GM21447 (cell line): Measurements from ENCODE around the gene JARID2.

ENCODE experiments used
- ATAC-seq: cut with Tn5 transposase; IDR thresholded peaks from one replicate; pipeline ENCODE4 v1.9.1; 2021; ENCODE audit not compliant: unreplicated experiment

Gene JARID2

GRCh38 chr6:15393605-15394004 is 147.7 kb downstream of the JARID2 start:
- no peak for ATAC-seq

- no peak for ATAC-seq
Measured at GRCh38 chr6:15395087-15395486, 149.2 kb downstream of the JARID2 start.

- ATAC-seq, result no peak
Measured at GRCh38 chr6:15396808-15397207, 150.9 kb downstream of the JARID2 start.

DNA sequence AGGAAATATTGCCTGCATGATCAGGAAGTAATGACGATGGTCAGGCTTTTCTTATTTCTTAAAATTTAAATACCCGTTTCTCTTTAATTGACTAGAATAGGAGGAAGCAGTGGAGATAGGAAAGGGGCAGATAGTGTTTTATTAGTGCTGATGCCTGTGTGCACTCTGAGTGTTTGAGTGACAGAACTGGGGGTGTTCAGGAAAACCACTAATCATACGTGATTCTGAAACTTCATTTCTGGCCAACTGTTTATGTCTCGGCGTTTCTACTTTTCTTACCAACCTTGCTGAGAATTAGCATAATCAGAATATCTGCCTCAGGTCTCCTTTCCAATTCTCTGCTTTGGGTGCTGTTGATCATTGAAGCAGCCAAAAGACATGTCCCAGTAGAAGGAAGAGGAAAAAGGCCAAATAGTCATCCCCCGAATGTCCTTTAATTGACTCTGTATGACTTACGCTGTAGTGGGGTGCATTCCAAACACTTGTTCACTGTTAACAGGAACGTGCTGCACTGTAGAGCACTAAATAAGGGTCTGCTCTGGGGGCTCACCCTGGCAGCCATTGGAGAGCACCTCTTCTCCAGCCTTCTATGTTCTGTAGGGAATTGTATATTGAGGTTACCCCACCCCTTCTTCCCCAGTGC is 152.9 kb downstream of the JARID2 start:
- ATAC-seq, result no peak

DNA sequence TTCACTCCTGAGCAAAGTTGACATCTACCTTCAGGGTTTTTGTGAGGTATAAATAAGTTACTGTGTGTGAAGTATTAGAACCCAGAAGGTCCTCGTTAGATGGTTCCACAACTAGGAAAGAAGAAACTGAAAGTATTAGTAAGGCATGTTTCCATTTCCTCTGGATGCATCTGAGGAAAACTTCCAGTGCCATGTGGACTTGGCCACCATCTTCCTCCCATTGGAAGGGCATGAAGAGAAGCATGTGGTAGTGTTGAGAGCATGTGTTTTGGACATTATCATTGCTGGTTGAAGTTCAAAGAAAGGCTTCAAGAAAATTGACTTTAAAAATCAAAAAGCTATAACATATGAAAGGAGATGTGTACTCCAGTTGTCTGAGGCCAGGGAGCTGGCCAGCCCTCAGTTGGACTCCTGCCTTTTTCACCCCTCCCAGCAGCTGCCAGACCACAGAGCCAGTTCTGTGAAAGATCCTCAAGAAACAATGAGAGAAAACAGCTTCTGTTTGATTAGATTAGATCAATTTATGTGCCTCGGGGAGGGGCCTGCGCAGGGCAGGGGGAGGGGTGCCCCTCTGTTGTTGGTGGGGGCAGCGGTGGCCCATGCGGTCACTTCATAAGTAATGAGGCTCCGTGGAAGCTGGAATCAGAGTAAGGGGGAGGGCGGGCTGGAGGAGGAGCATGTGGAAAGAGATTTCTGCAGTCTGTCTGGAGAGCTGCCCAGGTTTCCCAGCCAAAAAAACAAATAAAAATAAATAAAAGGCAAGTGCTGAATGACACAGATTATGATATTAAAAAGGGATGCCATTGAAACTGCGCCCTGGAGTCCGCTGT is 154.0 kb downstream of the JARID2 start:
- no peak for ATAC-seq

DNA sequence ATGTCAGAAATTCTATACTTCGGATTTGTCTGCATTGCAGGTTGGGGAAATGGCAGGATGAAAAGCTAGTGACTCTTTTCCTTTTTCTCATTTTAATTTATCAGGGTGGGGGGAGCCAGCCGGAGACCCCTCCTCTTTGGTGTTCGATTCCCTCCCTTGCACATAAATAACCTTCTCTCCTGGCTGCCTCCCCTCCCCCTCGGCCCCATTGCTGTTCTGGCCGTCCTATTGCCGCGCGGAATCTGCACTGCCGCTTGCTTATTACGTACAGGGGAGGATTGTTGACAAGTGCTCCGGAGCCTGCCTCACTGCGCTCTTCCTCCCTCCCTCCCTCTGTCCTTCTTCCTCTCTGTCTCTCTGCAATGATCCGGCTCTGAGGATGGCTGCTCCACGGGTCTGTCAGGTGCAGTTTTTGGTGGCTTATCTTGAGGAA is 154.7 kb downstream of the JARID2 start:
- ATAC-seq, result no peak

- no peak for ATAC-seq
Measured at GRCh38 chr6:15401120-15401519, 155.3 kb downstream of the JARID2 start.

DNA sequence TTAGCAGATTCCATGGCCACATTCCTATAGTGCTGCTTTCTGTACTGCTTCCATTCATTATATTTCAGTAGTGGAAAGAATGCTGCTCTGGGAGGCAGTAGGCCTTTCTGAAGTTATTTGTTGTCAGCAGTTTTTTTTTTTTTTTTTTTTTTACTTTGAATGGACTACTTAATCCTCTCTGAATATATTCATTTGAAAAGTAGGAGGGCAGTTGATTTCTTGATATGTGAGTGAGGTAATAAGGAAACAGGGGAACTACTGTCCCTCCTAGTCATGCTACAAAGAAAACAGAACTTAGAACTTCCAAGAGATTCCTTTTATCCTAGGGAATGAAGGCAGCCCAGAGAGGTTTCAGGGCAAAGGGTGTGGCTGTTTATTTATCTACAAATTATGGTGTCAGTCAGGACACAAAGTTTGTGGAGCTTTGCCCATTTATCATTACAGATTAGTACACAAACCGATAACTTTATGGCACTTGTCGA is 155.9 kb downstream of the JARID2 start:
- no peak for ATAC-seq

- no peak for ATAC-seq
Measured at GRCh38 chr6:15402406-15403045, 156.7 kb downstream of the JARID2 start.

- no peak for ATAC-seq
Measured at GRCh38 chr6:15403094-15403755, 157.4 kb downstream of the JARID2 start.

DNA sequence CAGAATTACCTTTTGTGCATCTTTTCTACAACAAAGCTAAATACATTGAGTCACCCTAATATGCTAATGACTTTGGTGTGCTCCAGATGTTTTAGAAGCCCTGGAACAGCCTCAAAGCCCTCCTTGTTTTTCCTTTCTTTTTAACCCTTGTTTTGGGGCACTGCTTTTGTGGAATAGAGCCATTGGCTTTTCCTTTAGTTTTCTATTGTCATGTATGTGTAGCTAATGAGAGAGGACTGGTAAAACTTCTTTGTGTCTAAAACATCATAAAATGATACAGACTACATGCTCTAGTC is 158.8 kb downstream of the JARID2 start:
- no peak for ATAC-seq

GRCh38 chr6:15405129-15406068 is 159.5 kb downstream of the JARID2 start:
- no peak for ATAC-seq

DNA sequence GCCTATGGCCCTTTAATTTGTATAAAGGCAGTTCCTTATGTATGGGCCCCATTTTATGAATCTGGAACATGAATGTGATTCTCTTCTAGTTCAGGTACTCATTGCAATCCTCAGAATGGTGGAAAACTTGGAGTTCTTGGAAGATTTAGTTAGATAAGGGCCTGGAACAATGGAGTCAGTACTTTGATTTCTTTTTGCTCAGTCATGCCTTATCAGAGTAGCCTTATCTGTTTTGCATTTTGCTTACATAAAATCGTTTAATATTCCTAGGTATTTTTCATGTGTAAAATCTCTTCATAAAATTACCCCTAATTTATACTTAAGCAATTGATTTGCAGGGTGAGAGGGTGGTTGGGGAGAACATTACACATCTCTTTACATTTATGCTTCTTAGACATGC is 160.6 kb downstream of the JARID2 start:
- ATAC-seq, result no peak

GRCh38 chr6:15408008-15408407 is 162.1 kb downstream of the JARID2 start:
- ATAC-seq, result no peak

DNA sequence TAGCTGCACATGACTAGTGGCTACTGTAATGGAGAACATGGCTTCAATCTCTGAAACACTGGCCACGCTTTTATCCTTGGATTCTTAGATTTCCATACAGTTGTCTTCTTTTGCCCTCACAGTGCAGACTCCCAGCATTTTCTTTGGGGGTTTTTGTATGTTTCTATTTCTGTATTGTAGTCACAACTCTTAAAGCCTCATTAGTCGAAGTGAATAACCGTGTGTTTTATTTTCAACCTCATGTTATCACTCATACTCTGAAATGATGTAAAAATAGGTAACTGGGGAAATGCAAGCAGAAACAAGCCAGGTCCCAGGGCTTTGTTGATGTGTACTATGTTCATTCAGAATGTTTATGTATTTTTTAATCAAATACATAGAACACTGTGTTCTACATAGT is 162.9 kb downstream of the JARID2 start:
- ATAC-seq, result no peak

- no peak for ATAC-seq
Measured at GRCh38 chr6:15409301-15410125, 163.6 kb downstream of the JARID2 start.

GRCh38 chr6:15410126-15410391 is 164.2 kb downstream of the JARID2 start:
- no peak for ATAC-seq

- ATAC-seq, result no peak
Measured at GRCh38 chr6:15410752-15411151, 164.9 kb downstream of the JARID2 start.

- ATAC-seq, result no peak
Measured at GRCh38 chr6:15411766-15412165, 165.9 kb downstream of the JARID2 start.

- ATAC-seq, result no peak
Measured at GRCh38 chr6:15412767-15413166, 166.9 kb downstream of the JARID2 start.
